ENCODE data around the gene DHX8.
"Not testable (repeated sequence)": the region's sequence is repeated elsewhere in the genome, so short reads cannot be mapped to it uniquely, and the experiment has no call there.

Gene DHX8

GRCh38 chr17:43483674-43484551 lies at the start of gene DHX8:
Gene DHX8, plus strand, starts transcription at chr17:43483975. Its CDS starts 63 bp downstream, at chr17:43484038.
- peak; percentile 96 for DNase-seq

GRCh38 chr17:43434902-43435319 lies 48.9 kb upstream of the DHX8 start:
- no peak for DNase-seq

GRCh38 chr17:43437756-43438155 lies 46.0 kb upstream of the DHX8 start:
- DNase-seq, result no peak

- DNase-seq, result no peak
Measured at GRCh38 chr17:43438626-43439025, 45.1 kb upstream of the DHX8 start.

- no peak for DNase-seq
Measured at GRCh38 chr17:43439041-43439440, 44.7 kb upstream of the DHX8 start.

GRCh38 chr17:43442711-43443110 lies 41.1 kb upstream of the DHX8 start:
- no peak for DNase-seq

- no peak for DNase-seq
Measured at GRCh38 chr17:43443381-43443780, 40.4 kb upstream of the DHX8 start.

GRCh38 chr17:43444223-43445008 lies 39.4 kb upstream of the DHX8 start:
- DNase-seq, result no peak

- DNase-seq, result no peak
Measured at GRCh38 chr17:43445009-43445589, 38.7 kb upstream of the DHX8 start.

GRCh38 chr17:43446773-43447172 lies 37.0 kb upstream of the DHX8 start:
- DNase-seq, result no peak

GRCh38 chr17:43448720-43449469 lies 34.9 kb upstream of the DHX8 start:
- no peak for DNase-seq

GRCh38 chr17:43449470-43450248 lies 34.1 kb upstream of the DHX8 start:
- no peak for DNase-seq

- DNase-seq, result not testable (repeated sequence)
Measured at GRCh38 chr17:43450791-43451190, 33.0 kb upstream of the DHX8 start.

- DNase-seq, result not testable (repeated sequence)
Measured at GRCh38 chr17:43451741-43452140, 32.0 kb upstream of the DHX8 start.

GRCh38 chr17:43453331-43453812 lies 30.4 kb upstream of the DHX8 start:
- DNase-seq, result no peak

GRCh38 chr17:43454868-43455267 lies 28.9 kb upstream of the DHX8 start:
- DNase-seq, result no peak

- no peak for DNase-seq
Measured at GRCh38 chr17:43456029-43456428, 27.7 kb upstream of the DHX8 start.

- DNase-seq, result no peak
Measured at GRCh38 chr17:43456661-43457361, 27.0 kb upstream of the DHX8 start.

GRCh38 chr17:43457362-43457692 lies 26.4 kb upstream of the DHX8 start:
- DNase-seq, result no peak

- not testable (repeated sequence) for DNase-seq
Measured at GRCh38 chr17:43459878-43460277, 23.9 kb upstream of the DHX8 start.

- DNase-seq, result no peak
Measured at GRCh38 chr17:43461185-43461584, 22.6 kb upstream of the DHX8 start.

Measured in NCI-H1048 (cell line).